Stomach (tissue), 9 donors: Measurements from ENCODE around the gene IGLON5. TPM values are rescaled to one million over a fixed set of nuclear protein-coding genes. Genes with fewer than 3 reads are reported as not detected.

Experiments
- DNase-seq, 2 donors: peaks; one replicate each; pipeline versions ENCODE4 v3.0.0 to v3.0.0-alpha.2; 2013 to 2019
- H3K27ac ChIP-seq, 5 donors: fragments of 200-600 bp in 4 of 5; sonication (generic) in 4 of 5; one replicate each; pipeline ENCODE4 v1.5.1; 2013 to 2019; ENCODE audit warnings: mild to moderate bottlenecking in 1 of 5, moderate library complexity in 1 of 5
- H3K27me3 ChIP-seq, 3 donors: fragments of 200-600 bp; sonication (generic); one replicate each; pipeline ENCODE4 v1.5.1; 2017 to 2019; ENCODE audit warnings: mixed run types in 1 of 3
- H3K36me3 ChIP-seq, 4 donors: fragments of 200-600 bp; sonication (generic); 1 replicate in 3 of 4; 2 replicates in 1 of 4; pipeline ENCODE4 v1.5.1; 2016 to 2019
- H3K4me1 ChIP-seq, 4 donors: fragments of 200-600 bp; sonication (generic); one replicate each; pipeline ENCODE4 v1.5.1; 2016 to 2019
- H3K4me3 ChIP-seq, 4 donors: fragments of 200-600 bp; sonication (generic) in 3 of 4; one replicate each; pipeline ENCODE4 v1.5.1; 2016 to 2019; ENCODE audit warnings: mild to moderate bottlenecking in 1 of 4
- H3K9me3 ChIP-seq, 4 donors: fragments of 200-600 bp; sonication (generic); one replicate each; pipeline ENCODE4 v1.5.1; 2016 to 2019
- EP300 ChIP-seq: sonication (generic); formaldehyde crosslinking; IDR thresholded peaks from one replicate; pipeline ENCODE4 v1.6.1; 2017; ENCODE audit warnings: antibody characterized with exemption
- POLR2A ChIP-seq, 4 donors: fragments of 450-650 bp; IDR thresholded peaks; one replicate each; pipeline ENCODE4 v1.6.1; 2016; ENCODE audit warnings: antibody characterized with exemption in 4 of 4, control low read depth in 2 of 4, mild to moderate bottlenecking in 1 of 4, moderate library complexity in 1 of 4
- POLR2AphosphoS5 ChIP-seq, 3 donors: sonication (generic); formaldehyde crosslinking; IDR thresholded peaks; one replicate each; pipeline ENCODE4 v1.6.1; 2016; ENCODE audit warnings: antibody characterized with exemption in 3 of 3
- WGBS, 5 donors: extraction: QIAGEN DNeasy Blood & Tissue Kit in 3 of 5; methylation state at CpG; one replicate each; pipeline versions ENCODE4 v1.1.5 to v1.1.7; 2013 to 2018; 5-methylcytosine and 5-hydroxymethylcytosine counted together
- intact Hi-C: fragments of 100-400 bp; cut with DNase I; formaldehyde crosslinking; loops from one replicate; pipeline ENCODE4 v1.15.1; 2023; ENCODE audit warnings: low total_unique reads
- polyA plus RNA-seq, 3 donors: library from polyadenylated mRNA; stranded (reverse); fragments of 200-250 nt; gene quantifications; one replicate each; pipeline ENCODE4 v1.2.3, GENCODE V29; 2013
- total RNA-seq, 5 donors: library from RNA; depleted of rRNA; stranded (reverse); fragments of >200 nt; gene quantifications; one replicate each; pipeline versions ENCODE4 v1.1.0 to v1.2.3, GENCODE V29; 2014 to 2016
- TF ChIP-seq, protein P1 (sequence below), 7 experiments: fragments of 450-650 bp in 4 of 7; fragments of 200-600 bp in 3 of 7; sonication (generic) in 3 of 7; IDR thresholded peaks; one replicate each; pipeline ENCODE4 v1.5.1; 2016 to 2019; ENCODE audit warnings: antibody characterized with exemption in 7 of 7, control low read depth in 2 of 7, mild to moderate bottlenecking in 1 of 7
- donor health status: healthy with polysubstance abuse.
- donor health status: Bipolar disorder and iron deficiency.
- donor health status: healthy.

IGLON5 gene
- total and polyA plus RNA-seq, 8 donors, result 0.13 to 0.18 TPM; not detected in 6

DNA sequence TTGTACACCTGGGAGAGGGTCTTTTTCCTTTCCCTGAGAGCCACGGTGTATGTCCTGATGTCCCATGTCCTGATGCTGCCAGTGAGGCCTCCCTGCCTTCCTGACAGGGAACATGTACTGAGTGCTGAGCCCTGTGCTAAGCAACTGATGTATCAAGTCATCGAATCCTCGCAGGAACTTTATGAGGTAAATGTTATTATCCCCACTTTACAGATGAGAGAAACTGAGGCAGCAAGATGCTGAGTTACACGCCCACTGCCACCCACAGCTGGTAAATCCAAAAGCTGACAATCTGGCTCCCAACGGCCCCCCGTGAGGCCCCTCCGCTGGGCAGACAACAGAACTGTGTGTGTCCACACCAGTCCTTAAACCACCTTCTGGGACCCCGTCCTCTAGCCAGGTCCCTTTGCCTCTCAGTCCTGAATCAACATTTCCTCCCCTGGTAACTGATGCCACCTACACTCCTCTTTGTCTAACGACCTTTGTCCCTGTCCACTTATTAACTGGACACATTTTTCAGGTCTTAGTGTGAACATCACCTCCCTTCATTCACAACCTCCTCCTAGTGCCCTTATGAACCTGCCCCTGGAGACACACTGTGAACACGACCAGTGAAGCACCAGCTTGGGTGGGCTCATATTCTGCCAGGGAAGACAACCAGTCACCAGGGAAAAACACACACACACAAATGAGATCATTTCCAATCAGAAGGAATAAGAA lies 35.9 kb downstream of the IGLON5 start:
- H3K27ac ChIP-seq, result no peak overlapping the region
- DNase-seq, result no peak
- no peaks in the 10 kb centered on the region for H3K9me3 ChIP-seq
- no peaks in the 10 kb centered on the region for H3K4me1 ChIP-seq
- peaks cover 27 to 81% (median 75%) of the 10 kb centered on the region in 4 donors for H3K36me3 ChIP-seq
- TF ChIP-seq, protein P1, sequence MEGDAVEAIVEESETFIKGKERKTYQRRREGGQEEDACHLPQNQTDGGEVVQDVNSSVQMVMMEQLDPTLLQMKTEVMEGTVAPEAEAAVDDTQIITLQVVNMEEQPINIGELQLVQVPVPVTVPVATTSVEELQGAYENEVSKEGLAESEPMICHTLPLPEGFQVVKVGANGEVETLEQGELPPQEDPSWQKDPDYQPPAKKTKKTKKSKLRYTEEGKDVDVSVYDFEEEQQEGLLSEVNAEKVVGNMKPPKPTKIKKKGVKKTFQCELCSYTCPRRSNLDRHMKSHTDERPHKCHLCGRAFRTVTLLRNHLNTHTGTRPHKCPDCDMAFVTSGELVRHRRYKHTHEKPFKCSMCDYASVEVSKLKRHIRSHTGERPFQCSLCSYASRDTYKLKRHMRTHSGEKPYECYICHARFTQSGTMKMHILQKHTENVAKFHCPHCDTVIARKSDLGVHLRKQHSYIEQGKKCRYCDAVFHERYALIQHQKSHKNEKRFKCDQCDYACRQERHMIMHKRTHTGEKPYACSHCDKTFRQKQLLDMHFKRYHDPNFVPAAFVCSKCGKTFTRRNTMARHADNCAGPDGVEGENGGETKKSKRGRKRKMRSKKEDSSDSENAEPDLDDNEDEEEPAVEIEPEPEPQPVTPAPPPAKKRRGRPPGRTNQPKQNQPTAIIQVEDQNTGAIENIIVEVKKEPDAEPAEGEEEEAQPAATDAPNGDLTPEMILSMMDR (IDR thresholded peaks at IDR 0.05), result no peak
- TF ChIP-seq EP300, result no peak
- TF ChIP-seq POLR2AphosphoS5 (IDR thresholded peaks at IDR 0.05), result no peak
- no peak for TF ChIP-seq POLR2A (IDR thresholded peaks at IDR 0.05)
- H3K4me3 ChIP-seq, result no peak overlapping the region
- intact Hi-C loops, result no loop called here
- whole genome bisulfite sequencing, 5 donors, result 72 to 91% (median 85%) methylated on average over 10 of the region's 10 CpGs
- H3K27me3 ChIP-seq, result no peaks in the 10 kb centered on the region

DNA sequence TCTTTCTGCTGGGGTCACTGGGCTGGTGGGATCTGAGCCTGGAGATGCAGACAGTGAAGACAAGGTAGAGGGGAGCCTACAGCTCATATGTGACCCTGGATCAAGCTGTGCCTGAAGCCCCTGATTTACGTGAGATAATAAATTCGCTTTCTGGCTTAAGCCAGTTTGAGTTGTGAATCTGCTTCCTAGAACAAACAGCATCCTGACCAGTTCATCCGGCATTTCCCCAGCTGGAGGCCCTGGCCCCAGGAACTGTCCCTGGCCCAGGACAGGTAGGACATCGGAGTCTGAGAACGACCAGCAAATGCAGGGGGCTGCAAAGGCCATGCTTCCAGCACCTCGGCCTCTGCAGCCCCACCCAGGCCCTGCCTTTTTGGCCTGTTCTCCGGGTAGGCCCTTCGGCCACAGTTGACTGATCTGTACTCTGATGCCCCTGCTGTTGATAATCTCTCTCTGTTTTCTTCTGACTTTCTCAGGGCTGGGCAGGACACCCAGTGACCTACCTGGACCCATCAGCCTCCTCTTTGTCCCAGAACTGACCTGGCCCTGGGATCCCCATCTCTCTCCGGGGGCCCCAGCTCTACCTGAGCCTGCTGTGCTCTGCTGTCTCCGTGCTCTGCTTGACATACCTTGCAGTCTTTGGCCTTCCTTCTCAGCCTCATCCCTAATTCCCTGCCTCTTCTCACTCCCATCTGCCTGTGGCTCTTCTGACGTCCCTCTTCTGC lies 40.0 kb downstream of the IGLON5 start:
- H3K27me3 ChIP-seq, result no peaks in the 10 kb centered on the region
- no peaks in the 10 kb centered on the region for H3K9me3 ChIP-seq
- H3K27ac ChIP-seq, result no peak overlapping the region
- no peak overlapping the region for H3K4me3 ChIP-seq
- peaks cover 0 to 12% (median 3%) of the 10 kb centered on the region in 4 donors for H3K4me1 ChIP-seq
- no peak for DNase-seq
- H3K36me3 ChIP-seq, result peaks cover 31 to 65% (median 64%) of the 10 kb centered on the region in 4 donors
- no peak for TF ChIP-seq POLR2A (IDR thresholded peaks at IDR 0.05)
- TF ChIP-seq, protein P1 (IDR thresholded peaks at IDR 0.05), result no peak
- 91 to 97% (median 95%) methylated on average over 11 of the region's 11 CpGs for WGBS, 5 donors
- intact Hi-C loops, result no loop called here

DNA sequence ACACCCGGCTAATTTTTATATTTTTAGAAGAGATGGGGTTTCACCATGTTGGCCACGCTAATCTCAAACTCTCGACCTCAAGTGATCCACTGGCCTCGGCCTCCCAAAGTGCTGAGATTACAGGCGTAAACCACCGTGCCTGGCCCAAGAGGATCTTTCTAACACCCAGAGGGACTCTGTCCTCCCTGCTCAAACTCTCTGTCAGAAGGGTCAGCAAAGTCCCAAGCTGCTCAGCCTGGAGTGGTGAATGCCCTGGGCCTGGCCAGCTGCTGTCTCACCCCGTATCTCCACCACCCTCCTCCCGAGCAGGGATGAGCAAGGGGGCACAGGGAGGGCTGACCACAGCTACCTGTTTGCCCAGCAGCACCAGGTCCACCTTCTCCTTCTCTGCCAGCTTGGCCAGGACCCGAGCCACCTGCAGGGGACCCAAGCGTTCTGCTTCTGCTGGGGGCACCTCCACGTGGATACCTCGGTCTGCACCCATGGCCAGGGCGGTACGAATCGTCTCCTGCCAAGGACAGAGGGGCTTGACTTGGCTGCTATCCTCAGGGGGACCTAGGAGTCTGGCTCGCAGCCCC lies 41.4 kb downstream of the IGLON5 start:
- no peak overlapping the region for H3K4me3 ChIP-seq
- no peaks in the 10 kb centered on the region for H3K27me3 ChIP-seq
- DNase-seq, result no peak
- no peaks in the 10 kb centered on the region for H3K9me3 ChIP-seq
- H3K4me1 ChIP-seq, result peaks cover 0 to 12% (median 3%) of the 10 kb centered on the region in 4 donors
- H3K27ac ChIP-seq, result no peak overlapping the region
- 91 to 99% (median 94%) methylated on average over 16 of the region's 16 CpGs for WGBS, 5 donors
- H3K36me3 ChIP-seq, result peaks cover 24 to 51% (median 50%) of the 10 kb centered on the region in 4 donors
- TF ChIP-seq EP300 (no peak), POLR2A (IDR thresholded peaks at IDR 0.05) (no peak), POLR2AphosphoS5 (IDR thresholded peaks at IDR 0.05) (no peak)
- TF ChIP-seq, protein P1 (IDR thresholded peaks at IDR 0.05), result no peak
- intact Hi-C loops, result no loop called here

DNA sequence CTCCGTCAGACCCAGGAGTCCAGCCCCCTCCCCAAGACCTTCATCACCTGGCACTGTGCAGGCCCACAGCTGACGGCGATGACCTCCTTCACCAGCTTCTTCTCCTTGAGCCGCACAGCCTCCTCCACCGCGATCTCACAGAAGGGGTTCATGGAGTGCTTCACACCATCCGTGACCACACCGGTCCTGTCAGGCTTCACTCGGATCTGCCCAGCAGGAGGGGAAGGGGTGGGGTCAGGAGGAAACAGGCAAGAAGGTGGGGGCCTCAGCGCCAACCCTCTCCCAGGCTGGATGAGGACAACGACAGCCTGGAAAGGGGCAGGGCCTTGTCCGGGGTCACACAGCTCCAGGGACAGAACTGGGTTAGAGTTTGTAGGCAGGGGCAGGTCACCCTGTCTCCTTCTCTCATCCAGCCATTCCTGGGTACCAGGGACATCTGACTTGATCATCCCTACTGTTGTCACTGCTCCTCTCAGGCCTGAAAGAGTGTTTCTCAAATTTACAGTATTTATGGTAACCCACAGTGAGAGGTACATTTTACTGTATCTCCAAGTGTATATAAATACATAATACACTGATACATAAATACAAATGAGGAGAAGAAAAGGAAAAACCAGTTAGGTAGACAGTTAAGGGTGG lies 42.8 kb downstream of the IGLON5 start:
- no peak overlapping the region for H3K27ac ChIP-seq
- peaks cover 24 to 43% (median 39%) of the 10 kb centered on the region in 4 donors for H3K36me3 ChIP-seq
- DNase-seq, result no peak
- intact Hi-C loops, result no loop called here
- peaks cover 0 to 12% (median 3%) of the 10 kb centered on the region in 4 donors for H3K4me1 ChIP-seq
- 54 to 68% (median 60%) methylated on average over 12 of the region's 12 CpGs for WGBS, 5 donors
- H3K9me3 ChIP-seq, result no peaks in the 10 kb centered on the region
- TF ChIP-seq EP300 (no peak), POLR2A (IDR thresholded peaks at IDR 0.05) (no peak), POLR2AphosphoS5 (IDR thresholded peaks at IDR 0.05) (no peak)
- TF ChIP-seq, protein P1 (IDR thresholded peaks at IDR 0.05), result no peak
- H3K27me3 ChIP-seq, result no peaks in the 10 kb centered on the region
- no peak overlapping the region for H3K4me3 ChIP-seq
